ENCODE data around the gene STYXL1.

GRCh38 chr7:76023002-76023401 lies 24.8 kb downstream of the STYXL1 start:
- no peak for TF ChIP-seq EZH2phosphoT487 (IDR thresholded peaks at IDR 0.05; ENCODE audit: borderline replicate concordance)
- no peak for TF ChIP-seq CTCF (conservative IDR thresholded peaks at IDR 0.05; ENCODE audit: low read length)

Data from Loucy (cell line).